HFFc6 (cell line): ENCODE results near the gene BLOC1S1. TPM values are rescaled to one million over a fixed set of nuclear protein-coding genes. Genes with fewer than 3 reads are reported as not detected.

Experiments
- DNase-seq: peaks from one replicate; pipeline ENCODE4 v3.0.0-alpha.2; 2018
- H3K27ac Mint-ChIP-seq: 2 replicates; pipeline ENCODE4 v1.8.0; 2020; ENCODE audit warnings: mild to moderate bottlenecking, mixed read lengths
- H3K27me3 Mint-ChIP-seq: 2 replicates; pipeline ENCODE4 v1.8.0; 2021; ENCODE audit warnings: mild to moderate bottlenecking, moderate library complexity, mixed read lengths; ENCODE audit not compliant: insufficient read depth
- H3K36me3 Mint-ChIP-seq: 2 replicates; pipeline ENCODE4 v1.8.0; 2021; ENCODE audit warnings: low read depth, mixed read lengths
- H3K4me1 Mint-ChIP-seq: 2 replicates; pipeline ENCODE4 v1.8.0; 2020; ENCODE audit warnings: low read depth, mixed read lengths
- H3K4me3 Mint-ChIP-seq: 2 replicates; pipeline ENCODE4 v1.8.0; 2020; ENCODE audit warnings: mild to moderate bottlenecking, moderate library complexity, mixed read lengths
- H3K9me3 Mint-ChIP-seq: 2 replicates; pipeline ENCODE4 v1.8.0; 2020; ENCODE audit warnings: mild to moderate bottlenecking, mixed read lengths
- total RNA-seq, 6 experiments: library from RNA; stranded (reverse); fragmentation: NEBNext Ultra II Directional; extraction: Animal tissue kit (Norgen Biotek cat#: 25700); gene quantifications; 2 replicates in 1 of 6; 3 replicates in 5 of 6; pipeline ENCODE4 v1.2.3, GENCODE V29; 2021
- TF ChIP-seq, protein P1 (sequence below): fragments of 200-600 bp; sonication (generic); IDR thresholded peaks from 2 replicates; pipeline ENCODE4 v1.5.0; 2021; ENCODE audit warnings: antibody characterized with exemption, mild to moderate bottlenecking

Gene BLOC1S1
- total RNA-seq, 6 experiments from 2014 or later = 87.4 to 113 (median 104) TPM

DNA sequence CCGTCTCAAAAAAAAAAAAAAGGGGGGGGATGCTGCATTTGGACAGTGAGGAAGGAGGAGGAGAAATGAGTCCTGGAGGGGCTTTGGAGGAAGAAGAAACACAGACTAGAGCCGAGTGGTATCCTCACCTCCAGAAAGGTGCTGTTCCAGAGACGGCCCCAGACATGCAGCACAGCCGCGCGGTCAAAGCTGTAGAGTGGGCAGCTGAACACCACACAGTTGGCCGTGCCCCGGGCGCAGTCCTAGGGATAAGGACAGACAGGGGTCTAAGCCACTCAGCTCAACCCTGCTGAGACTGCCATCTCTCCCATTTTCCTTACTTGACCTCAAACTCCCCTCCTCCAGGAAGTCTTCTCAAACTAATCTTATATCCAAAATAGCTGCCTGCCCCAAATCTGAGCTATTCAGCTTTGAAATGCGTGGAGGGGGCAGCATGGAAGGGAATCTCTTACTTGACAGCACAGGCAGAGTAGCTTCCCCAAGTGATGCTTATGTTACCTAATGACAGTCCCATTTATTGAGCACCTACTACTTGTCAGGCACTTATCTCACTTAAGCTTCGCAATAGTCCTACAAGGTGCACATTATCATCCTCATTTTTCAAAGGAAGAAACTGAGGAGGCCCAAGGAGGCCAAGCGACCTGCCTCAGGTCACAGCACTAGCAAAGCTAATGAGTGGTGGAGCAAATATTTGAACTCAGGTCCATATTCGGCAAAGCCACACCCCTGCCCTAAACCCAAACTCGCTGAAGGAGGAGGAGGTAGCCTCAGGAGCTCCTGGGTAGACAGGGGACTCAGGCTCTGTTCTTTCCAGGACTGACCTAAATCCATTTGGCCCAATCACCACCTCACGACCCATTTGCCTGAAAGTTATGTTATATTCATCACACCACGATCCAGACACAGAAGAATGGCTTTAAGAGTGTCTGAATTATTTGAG is 26.9 kb upstream of the BLOC1S1 start:
- Mint-ChIP-seq H3K27ac (no peak overlapping the region), H3K4me3 (no peak overlapping the region), H3K27me3 (peaks cover 15% of the 10 kb centered on the region), H3K36me3 (no peaks in the 10 kb centered on the region), H3K9me3 (no peaks in the 10 kb centered on the region), H3K4me1 (no peaks in the 10 kb centered on the region)
- TF ChIP-seq, protein P1, sequence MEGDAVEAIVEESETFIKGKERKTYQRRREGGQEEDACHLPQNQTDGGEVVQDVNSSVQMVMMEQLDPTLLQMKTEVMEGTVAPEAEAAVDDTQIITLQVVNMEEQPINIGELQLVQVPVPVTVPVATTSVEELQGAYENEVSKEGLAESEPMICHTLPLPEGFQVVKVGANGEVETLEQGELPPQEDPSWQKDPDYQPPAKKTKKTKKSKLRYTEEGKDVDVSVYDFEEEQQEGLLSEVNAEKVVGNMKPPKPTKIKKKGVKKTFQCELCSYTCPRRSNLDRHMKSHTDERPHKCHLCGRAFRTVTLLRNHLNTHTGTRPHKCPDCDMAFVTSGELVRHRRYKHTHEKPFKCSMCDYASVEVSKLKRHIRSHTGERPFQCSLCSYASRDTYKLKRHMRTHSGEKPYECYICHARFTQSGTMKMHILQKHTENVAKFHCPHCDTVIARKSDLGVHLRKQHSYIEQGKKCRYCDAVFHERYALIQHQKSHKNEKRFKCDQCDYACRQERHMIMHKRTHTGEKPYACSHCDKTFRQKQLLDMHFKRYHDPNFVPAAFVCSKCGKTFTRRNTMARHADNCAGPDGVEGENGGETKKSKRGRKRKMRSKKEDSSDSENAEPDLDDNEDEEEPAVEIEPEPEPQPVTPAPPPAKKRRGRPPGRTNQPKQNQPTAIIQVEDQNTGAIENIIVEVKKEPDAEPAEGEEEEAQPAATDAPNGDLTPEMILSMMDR = no peak
- DNase-seq = no peak

DNA sequence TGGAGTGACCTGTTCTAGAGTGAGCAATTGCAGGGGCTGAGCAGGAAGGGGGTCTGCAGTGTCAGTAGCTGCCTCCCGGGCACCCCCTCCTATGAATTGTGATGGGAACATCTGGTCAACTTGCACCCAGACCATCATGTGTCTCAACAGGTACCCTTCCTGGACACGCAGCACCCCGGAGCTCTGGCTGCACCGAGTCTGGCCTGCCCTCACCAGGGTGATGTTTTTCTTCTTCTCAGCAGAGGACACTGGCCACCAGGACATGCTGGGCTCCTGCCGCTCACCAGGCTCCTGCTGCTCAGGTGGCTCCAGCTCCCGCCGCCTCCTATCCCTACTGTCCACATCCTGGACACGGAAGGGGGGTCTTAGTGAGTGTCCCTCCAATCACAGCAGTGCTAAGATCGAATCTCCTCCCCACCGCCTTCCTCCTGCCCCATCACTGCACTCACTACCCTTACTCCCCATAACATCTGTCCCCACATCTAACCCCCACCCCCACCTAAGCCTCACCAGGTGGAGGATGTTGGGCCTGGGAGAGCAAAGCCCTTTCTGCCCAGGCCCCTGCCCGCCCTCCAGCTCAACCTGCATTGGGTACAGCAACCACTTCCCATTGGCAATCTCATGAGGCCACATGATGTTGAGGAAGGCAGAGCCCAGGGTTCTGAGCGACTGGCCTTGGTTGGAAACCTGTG is 23.1 kb upstream of the BLOC1S1 start:
- H3K4me3 Mint-ChIP-seq = no peak overlapping the region
- H3K27ac Mint-ChIP-seq = no peak overlapping the region
- no peaks in the 10 kb centered on the region for H3K9me3 Mint-ChIP-seq
- TF ChIP-seq, protein P1 = no peak
- no peak for DNase-seq
- no peaks in the 10 kb centered on the region for H3K4me1 Mint-ChIP-seq
- H3K36me3 Mint-ChIP-seq = no peaks in the 10 kb centered on the region
- peaks cover 23% of the 10 kb centered on the region for H3K27me3 Mint-ChIP-seq

DNA sequence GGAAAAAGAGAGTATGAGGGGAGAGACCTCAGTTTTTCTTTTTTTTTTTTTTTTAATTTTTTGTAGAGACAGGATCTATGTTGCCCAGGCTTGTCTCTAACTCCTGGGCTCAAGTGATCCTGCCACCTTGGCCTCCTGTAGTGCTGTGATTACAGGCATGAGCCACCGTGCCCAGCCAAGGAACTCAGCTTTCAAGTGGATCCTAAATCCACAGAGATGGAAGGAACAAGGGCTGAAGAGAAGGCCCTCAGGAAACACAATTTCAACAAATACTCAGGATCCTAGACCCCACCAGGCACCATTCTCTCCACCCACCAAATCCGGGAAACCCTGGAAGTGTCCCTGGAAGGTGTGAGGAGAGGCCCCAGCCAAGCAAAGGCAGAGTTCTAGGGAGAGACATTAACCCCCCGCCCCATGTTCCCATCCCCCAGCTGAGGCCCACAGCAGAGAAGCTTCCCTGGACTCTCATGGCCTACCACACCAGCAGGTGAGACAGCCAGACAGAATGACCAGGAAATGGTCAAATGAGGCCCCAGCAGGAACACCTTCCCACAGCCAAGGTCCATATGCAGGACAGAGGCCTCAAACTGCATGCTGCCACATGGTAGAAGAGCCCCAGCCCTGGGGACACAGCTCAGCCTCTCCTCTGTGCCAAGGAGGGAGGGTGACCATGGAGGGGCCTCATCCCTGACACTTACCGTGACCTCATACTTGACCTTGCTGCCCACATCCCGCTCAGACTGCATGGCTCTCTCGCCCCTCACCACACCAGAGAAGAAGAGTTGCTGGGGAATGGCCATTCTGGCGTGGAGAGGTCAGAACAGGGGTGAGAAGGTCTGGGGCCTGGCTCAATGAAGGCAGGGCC is 22.3 kb upstream of the BLOC1S1 start:
- H3K4me3 Mint-ChIP-seq = no peak overlapping the region
- no peaks in the 10 kb centered on the region for H3K9me3 Mint-ChIP-seq
- peaks cover 20% of the 10 kb centered on the region for H3K27me3 Mint-ChIP-seq
- no peaks in the 10 kb centered on the region for H3K4me1 Mint-ChIP-seq
- no peak overlapping the region for H3K27ac Mint-ChIP-seq
- TF ChIP-seq, protein P1 = no peak
- no peaks in the 10 kb centered on the region for H3K36me3 Mint-ChIP-seq
- no peak for DNase-seq

DNA sequence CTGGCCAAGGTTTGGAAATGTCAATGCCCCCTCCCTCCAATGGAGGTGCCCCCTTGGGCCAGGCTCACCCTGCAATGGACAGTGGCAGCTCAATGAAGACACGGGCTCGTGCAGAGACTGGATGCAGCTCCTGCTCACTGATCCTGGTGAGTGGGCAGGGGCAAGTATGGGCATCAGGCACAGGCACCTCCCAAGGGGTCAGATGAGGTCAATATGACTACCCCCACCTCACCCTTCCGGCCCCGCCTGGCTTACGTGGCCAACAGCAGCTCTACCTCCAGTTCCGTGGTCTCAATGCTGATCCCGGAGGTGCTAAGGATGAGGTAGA is 21.7 kb upstream of the BLOC1S1 start:
- H3K36me3 Mint-ChIP-seq = no peaks in the 10 kb centered on the region
- H3K27ac Mint-ChIP-seq = no peak overlapping the region
- no peak for DNase-seq
- TF ChIP-seq, protein P1 = no peak
- no peaks in the 10 kb centered on the region for H3K4me1 Mint-ChIP-seq
- H3K27me3 Mint-ChIP-seq = peaks cover 22% of the 10 kb centered on the region
- H3K4me3 Mint-ChIP-seq = no peak overlapping the region
- H3K9me3 Mint-ChIP-seq = no peaks in the 10 kb centered on the region

DNA sequence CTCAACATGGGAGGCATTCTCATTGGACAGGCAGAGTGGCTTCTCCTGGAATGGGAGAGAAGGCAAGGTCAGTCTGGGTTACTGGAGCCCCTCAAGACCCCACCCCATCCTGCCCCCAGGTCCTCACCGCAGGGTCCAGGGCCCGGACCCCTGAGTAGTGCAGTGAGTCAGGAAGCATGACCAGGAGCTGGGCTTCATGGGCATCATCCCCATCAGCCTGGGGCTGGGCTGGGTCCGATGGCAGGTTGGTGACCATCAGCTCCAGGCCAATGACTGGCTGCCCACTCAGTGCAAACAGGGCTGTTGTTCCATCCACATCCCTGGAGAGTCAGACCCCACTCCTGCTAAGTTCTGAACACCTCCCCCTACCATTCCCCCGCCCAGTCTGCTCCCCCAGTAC is 21.2 kb upstream of the BLOC1S1 start:
- H3K36me3 Mint-ChIP-seq = no peaks in the 10 kb centered on the region
- no peaks in the 10 kb centered on the region for H3K9me3 Mint-ChIP-seq
- H3K4me3 Mint-ChIP-seq = no peak overlapping the region
- TF ChIP-seq, protein P1 = no peak
- no peak overlapping the region for H3K27ac Mint-ChIP-seq
- H3K4me1 Mint-ChIP-seq = peaks cover under 1% of the 10 kb centered on the region; the same call in 1 of the 2 replicates
- H3K27me3 Mint-ChIP-seq = peaks cover 22% of the 10 kb centered on the region
- no peak for DNase-seq
